ENCODE results near the gene TBC1D14. TPM values are rescaled to one million over a fixed set of nuclear protein-coding genes. Genes with fewer than 3 reads are reported as not detected.

TBC1D14 gene
- total RNA-seq, 4 donors from 2014 or later = 36.0 to 56.2 (median 41.4) TPM

- Histone ChIP-seq H3K36me3 (peaks cover 0 to 2% of the 10 kb centered on the region in 2 donors), H3K9me3 (no peaks in the 10 kb centered on the region), H3K27me3 (no peaks in the 10 kb centered on the region), H3K4me3 (no peak overlapping the region), H3K27ac (peak overlapping the region; percentile 57 to 80 (median 73)), H3K4me1 (peaks cover 23 to 33% of the 10 kb centered on the region in 2 donors)
- ATAC-seq (peak in 1 of 2 donors; percentile 17), DNase-seq (no peak)
- in situ Hi-C loops (cut with MboI; ENCODE audit: low sequenced_read_pairs in 4 of 4) (loop anchor here in 2 of 4 donors (10.0 to 25.0 kb wide), 2 partner anchors 66 to 144 kb away; partner anchors contain the start of gene GRPEL1 (in 1 of the 2)), intact Hi-C loops (cut with DNase I; ENCODE audit: low total_unique reads) (no loop called here)
- TF ChIP-seq, protein P1, sequence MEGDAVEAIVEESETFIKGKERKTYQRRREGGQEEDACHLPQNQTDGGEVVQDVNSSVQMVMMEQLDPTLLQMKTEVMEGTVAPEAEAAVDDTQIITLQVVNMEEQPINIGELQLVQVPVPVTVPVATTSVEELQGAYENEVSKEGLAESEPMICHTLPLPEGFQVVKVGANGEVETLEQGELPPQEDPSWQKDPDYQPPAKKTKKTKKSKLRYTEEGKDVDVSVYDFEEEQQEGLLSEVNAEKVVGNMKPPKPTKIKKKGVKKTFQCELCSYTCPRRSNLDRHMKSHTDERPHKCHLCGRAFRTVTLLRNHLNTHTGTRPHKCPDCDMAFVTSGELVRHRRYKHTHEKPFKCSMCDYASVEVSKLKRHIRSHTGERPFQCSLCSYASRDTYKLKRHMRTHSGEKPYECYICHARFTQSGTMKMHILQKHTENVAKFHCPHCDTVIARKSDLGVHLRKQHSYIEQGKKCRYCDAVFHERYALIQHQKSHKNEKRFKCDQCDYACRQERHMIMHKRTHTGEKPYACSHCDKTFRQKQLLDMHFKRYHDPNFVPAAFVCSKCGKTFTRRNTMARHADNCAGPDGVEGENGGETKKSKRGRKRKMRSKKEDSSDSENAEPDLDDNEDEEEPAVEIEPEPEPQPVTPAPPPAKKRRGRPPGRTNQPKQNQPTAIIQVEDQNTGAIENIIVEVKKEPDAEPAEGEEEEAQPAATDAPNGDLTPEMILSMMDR (IDR thresholded peaks at IDR 0.05 in 4 of 5, conservative IDR thresholded peaks at IDR 0.05 in 1 of 5) = no peak
- TF ChIP-seq POLR2A (IDR thresholded peaks at IDR 0.05) = no peak
These were observed 8.7 kb downstream of the TBC1D14 start for GRCh38 chr4:6918338-6918737.

DNA sequence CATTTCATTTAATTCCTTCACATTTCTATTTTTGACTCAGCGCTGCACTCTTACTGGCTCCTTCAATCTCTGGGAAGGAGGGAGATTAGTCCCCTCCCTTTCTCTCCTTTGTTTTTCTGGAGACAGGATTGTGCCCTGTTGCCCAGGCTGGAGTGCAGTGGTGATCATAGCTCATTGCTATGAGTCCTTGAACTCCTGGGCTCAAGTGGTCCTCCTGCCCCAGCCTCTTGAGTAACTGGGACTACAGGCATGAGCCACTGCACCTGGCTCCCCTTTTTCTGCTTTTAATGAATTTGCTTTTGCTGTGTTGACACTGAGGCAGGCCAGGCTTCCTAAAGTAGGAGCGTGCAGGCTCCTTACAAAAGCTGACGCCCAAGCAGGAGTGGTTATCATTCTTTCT is 10.5 kb downstream of the TBC1D14 start:
- TF ChIP-seq POLR2A (IDR thresholded peaks at IDR 0.05) = no peak
- TF ChIP-seq, protein P1 (IDR thresholded peaks at IDR 0.05 in 4 of 5, conservative IDR thresholded peaks at IDR 0.05 in 1 of 5) = no peak
- Histone ChIP-seq H3K4me1 (peaks cover 32 to 43% of the 10 kb centered on the region in 2 donors), H3K27me3 (no peaks in the 10 kb centered on the region), H3K36me3 (peaks cover 0 to 18% of the 10 kb centered on the region in 2 donors), H3K27ac (no peak overlapping the region), H3K9me3 (no peaks in the 10 kb centered on the region), H3K4me3 (no peak overlapping the region)
- intact Hi-C loops (cut with DNase I; ENCODE audit: low total_unique reads) (no loop called here), in situ Hi-C loops (cut with MboI; ENCODE audit: low sequenced_read_pairs in 4 of 4) (loop anchor here in 1 of 4 donors (25.0 kb wide), 1 partner anchor 142 kb away; the partner anchor contains the start of gene GRPEL1)
- no peak for ATAC-seq
- no peak for DNase-seq

- in situ Hi-C loops (cut with MboI; ENCODE audit: low sequenced_read_pairs in 4 of 4) (loop anchor here in 1 of 4 donors (25.0 kb wide), 1 partner anchor 139 kb away; the partner anchor contains the start of gene GRPEL1), intact Hi-C loops (cut with DNase I; ENCODE audit: low total_unique reads) (no loop called here)
- DNase-seq (no peak), ATAC-seq (no peak)
- Histone ChIP-seq H3K4me3 (no peak overlapping the region), H3K36me3 (peaks cover 0 to 18% of the 10 kb centered on the region in 2 donors), H3K27me3 (no peaks in the 10 kb centered on the region), H3K4me1 (peaks cover 20 to 21% of the 10 kb centered on the region in 2 donors), H3K9me3 (no peaks in the 10 kb centered on the region), H3K27ac (peak overlapping the region; percentile 68 to 79 (median 75))
- TF ChIP-seq, protein P1 (IDR thresholded peaks at IDR 0.05 in 4 of 5, conservative IDR thresholded peaks at IDR 0.05 in 1 of 5) = no peak
- TF ChIP-seq POLR2A (IDR thresholded peaks at IDR 0.05) = no peak
These were observed 13.9 kb downstream of the TBC1D14 start for GRCh38 chr4:6923507-6923906.

- TF ChIP-seq, protein P1 (IDR thresholded peaks at IDR 0.05 in 4 of 5, conservative IDR thresholded peaks at IDR 0.05 in 1 of 5) = peak in 3 of 5 experiments; percentile 9 to 24 (median 13)
- TF ChIP-seq POLR2A (IDR thresholded peaks at IDR 0.05) = no peak
- ATAC-seq (peak; percentile 83 to 95), DNase-seq (peak; percentile 69 to 91)
- Histone ChIP-seq H3K27ac (peak overlapping the region; percentile 68 to 79 (median 75)), H3K27me3 (no peaks in the 10 kb centered on the region), H3K4me3 (no peak overlapping the region), H3K36me3 (peaks cover 0 to 18% of the 10 kb centered on the region in 2 donors), H3K4me1 (peaks cover 26 to 28% of the 10 kb centered on the region in 2 donors), H3K9me3 (no peaks in the 10 kb centered on the region)
- in situ Hi-C loops (cut with MboI; ENCODE audit: low sequenced_read_pairs in 4 of 4) = loop anchor here in 1 of 4 donors (25.0 kb wide), 1 partner anchor 138 kb away; the partner anchor contains the start of gene GRPEL1
- intact Hi-C loops (cut with DNase I; ENCODE audit: low total_unique reads) = no loop called here
These were observed 14.7 kb downstream of the TBC1D14 start for GRCh38 chr4:6924361-6924779.

Measured in gastrocnemius medialis (tissue), 4 donors.